Measurements from ENCODE around the gene CLIP1.
A peak's percentile ranks its signal among the peaks of the same experiment; 100 is the strongest.

CLIP1 gene

GRCh38 chr12:122275459-122275858, 147.0 kb downstream of the CLIP1 start:
- Histone ChIP-seq H3K4me1 (ENCODE audit: low read length) (no peaks in the 10 kb centered on the region), H3F3A (ENCODE audit: insufficient read depth, low read length) (no peaks in the 10 kb centered on the region)

DNA sequence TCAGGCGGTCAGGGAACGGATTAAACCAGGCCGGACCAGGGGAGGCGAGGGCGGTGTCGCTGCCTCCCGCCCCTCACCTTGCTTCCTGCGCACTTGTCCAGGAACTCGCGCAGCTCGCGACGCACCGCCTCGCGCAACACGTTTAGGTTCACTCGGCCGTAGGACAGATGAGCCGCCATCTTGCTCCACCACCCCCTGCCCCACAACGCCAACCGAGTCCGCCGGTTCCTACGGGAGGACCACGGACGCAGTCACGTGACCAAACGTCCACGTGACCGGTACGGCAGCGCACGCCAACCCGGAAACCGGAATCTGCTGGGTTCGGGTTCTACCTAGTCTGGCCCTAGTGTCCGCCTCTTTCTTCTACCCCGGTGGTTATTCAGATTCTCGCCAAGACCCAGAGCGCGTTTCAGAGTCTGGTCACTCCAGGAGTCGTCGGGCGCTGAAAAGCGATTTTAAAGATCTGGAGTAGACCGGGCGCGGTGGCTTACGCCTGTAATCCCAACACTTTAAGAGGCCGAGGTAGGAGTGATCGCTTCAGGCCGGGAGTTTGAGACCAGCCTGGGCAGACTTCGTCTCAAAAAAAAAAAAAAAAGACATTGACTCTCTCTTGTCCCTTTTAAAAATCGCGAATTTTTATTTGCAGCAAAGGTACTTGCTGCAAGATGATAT, 156.1 kb downstream of the CLIP1 start, which contains the start of gene VPS33A:
Gene VPS33A (minus strand): TSS at position 265 of the 672 bp plus-strand sequence. CDS start 86 bp downstream, at position 179.
- H3K27me3 ChIP-seq (replicated peaks; ENCODE audit: insufficient read depth, low read length) = no peaks in the 10 kb centered on the region
- no peaks in the 10 kb centered on the region for H3K4me1 ChIP-seq (ENCODE audit: low read length)
- TF ChIP-seq CTCF (IDR thresholded peaks at IDR 0.05; ENCODE audit: low read length) (no peak), EZH2phosphoT487 (IDR thresholded peaks at IDR 0.05; ENCODE audit: low read length) (no peak), EZH2 (optimal IDR thresholded peaks at IDR 0.05; ENCODE audit: low read depth, low read length) (no peak)
- no peaks in the 10 kb centered on the region for H3K36me3 ChIP-seq (replicated peaks; ENCODE audit: insufficient read depth, low read length)
- H3K4me3 ChIP-seq (ENCODE audit: low read length) = peak within 1 kb of the TSS; percentile 86
- no peaks in the 10 kb centered on the region for H3K9me3 ChIP-seq (replicated peaks; ENCODE audit: insufficient read depth, low read length)
- no peaks in the 10 kb centered on the region for H4K20me1 ChIP-seq (ENCODE audit: insufficient read depth, low read length)
- DNase-seq = peak; percentile 92
- peak within 1 kb of the TSS; percentile 85 for H3K9ac ChIP-seq (ENCODE audit: low read length)
- 0 out of 2 replicates have a peak, but pooled peaks cover 4% of the 10 kb centered on the region for H3F3A ChIP-seq (ENCODE audit: insufficient read depth, low read length)
- peak within 1 kb of the TSS; percentile 86 for H2AFZ ChIP-seq (ENCODE audit: low read length)
- peak within 1 kb of the TSS; percentile 60 for H3K4me2 ChIP-seq (ENCODE audit: low read depth, low read length)
- H3K9me2 ChIP-seq (replicated peaks; ENCODE audit: insufficient read depth, low read length) = no peaks in the 10 kb centered on the region
- H3K79me2 ChIP-seq (ENCODE audit: low read length) = peaks cover 6% of the 10 kb centered on the region; the same call in 1 of the 2 replicates
- peak within 1 kb of the TSS; percentile 83; the same call in 1 of the 2 replicates for H3K27ac ChIP-seq (ENCODE audit: low read length)

More at GRCh38 chr12:122275459-122275858, 147.0 kb downstream of the CLIP1 start:
- Histone ChIP-seq H2AFZ (ENCODE audit: low read length) (no peak overlapping the region), H3K9me3 (replicated peaks; ENCODE audit: insufficient read depth, low read length) (no peaks in the 10 kb centered on the region), H3K27me3 (replicated peaks; ENCODE audit: insufficient read depth, low read length) (no peaks in the 10 kb centered on the region), H3K27ac (ENCODE audit: low read length) (no peak overlapping the region), H3K36me3 (replicated peaks; ENCODE audit: insufficient read depth, low read length) (no peaks in the 10 kb centered on the region), H3K4me3 (ENCODE audit: low read length) (no peak overlapping the region), H3K9me2 (replicated peaks; ENCODE audit: insufficient read depth, low read length) (no peaks in the 10 kb centered on the region), H3K9ac (ENCODE audit: low read length) (no peak overlapping the region), H3K79me2 (ENCODE audit: low read length) (no peaks in the 10 kb centered on the region), H4K20me1 (ENCODE audit: insufficient read depth, low read length) (no peaks in the 10 kb centered on the region), H3K4me2 (ENCODE audit: low read depth, low read length) (no peak overlapping the region)
- no peak for DNase-seq
- no peak for TF ChIP-seq CTCF (IDR thresholded peaks at IDR 0.05; ENCODE audit: low read length)
- no peak for TF ChIP-seq EZH2phosphoT487 (IDR thresholded peaks at IDR 0.05; ENCODE audit: low read length)
- no peak for TF ChIP-seq EZH2 (optimal IDR thresholded peaks at IDR 0.05; ENCODE audit: low read depth, low read length)

- Histone ChIP-seq H4K20me1 (ENCODE audit: insufficient read depth, low read length) (no peaks in the 10 kb centered on the region), H2AFZ (ENCODE audit: low read length) (peak overlapping the region; percentile 86), H3K4me3 (ENCODE audit: low read length) (peak overlapping the region; percentile 86), H3K36me3 (replicated peaks; ENCODE audit: insufficient read depth, low read length) (no peaks in the 10 kb centered on the region), H3F3A (ENCODE audit: insufficient read depth, low read length) (0 out of 2 replicates have a peak, but pooled peaks cover 4% of the 10 kb centered on the region), H3K4me1 (ENCODE audit: low read length) (no peaks in the 10 kb centered on the region), H3K79me2 (ENCODE audit: low read length) (peaks cover 6% of the 10 kb centered on the region; the same call in 1 of the 2 replicates), H3K27ac (ENCODE audit: low read length) (peak overlapping the region; percentile 83; the same call in 1 of the 2 replicates), H3K27me3 (replicated peaks; ENCODE audit: insufficient read depth, low read length) (no peaks in the 10 kb centered on the region), H3K4me2 (ENCODE audit: low read depth, low read length) (peak overlapping the region; percentile 60; the same call in 1 of the 2 replicates), H3K9me2 (replicated peaks; ENCODE audit: insufficient read depth, low read length) (no peaks in the 10 kb centered on the region), H3K9me3 (replicated peaks; ENCODE audit: insufficient read depth, low read length) (no peaks in the 10 kb centered on the region), H3K9ac (ENCODE audit: low read length) (peak overlapping the region; percentile 85; the same call in 1 of the 2 replicates)
- DNase-seq = peak; percentile 23
- TF ChIP-seq EZH2phosphoT487 (IDR thresholded peaks at IDR 0.05; ENCODE audit: low read length) (no peak), EZH2 (optimal IDR thresholded peaks at IDR 0.05; ENCODE audit: low read depth, low read length) (no peak), CTCF (IDR thresholded peaks at IDR 0.05; ENCODE audit: low read length) (no peak)
Measured at GRCh38 chr12:122265886-122266229, 156.6 kb downstream of the CLIP1 start.
